Subcutaneous preadipocyte (primary cell): ENCODE measurements around the gene ARRDC5. TPM values are rescaled to one million over a fixed set of nuclear protein-coding genes. Genes with fewer than 3 reads are reported as not detected.

ENCODE experiments used
- small RNA-seq: library from RNA; depleted of rRNA; stranded (forward); fragments of <200 nt; gene quantifications from one replicate; pipeline ENCODE3, GENCODE V24; 2012
- total RNA-seq: library from RNA; depleted of rRNA; stranded (reverse); fragments of >200 nt; gene quantifications from 2 replicates; pipeline ENCODE4 v1.2.3, GENCODE V29; 2012

Gene ARRDC5
- total RNA-seq: not detected in 2 replicates

DNA sequence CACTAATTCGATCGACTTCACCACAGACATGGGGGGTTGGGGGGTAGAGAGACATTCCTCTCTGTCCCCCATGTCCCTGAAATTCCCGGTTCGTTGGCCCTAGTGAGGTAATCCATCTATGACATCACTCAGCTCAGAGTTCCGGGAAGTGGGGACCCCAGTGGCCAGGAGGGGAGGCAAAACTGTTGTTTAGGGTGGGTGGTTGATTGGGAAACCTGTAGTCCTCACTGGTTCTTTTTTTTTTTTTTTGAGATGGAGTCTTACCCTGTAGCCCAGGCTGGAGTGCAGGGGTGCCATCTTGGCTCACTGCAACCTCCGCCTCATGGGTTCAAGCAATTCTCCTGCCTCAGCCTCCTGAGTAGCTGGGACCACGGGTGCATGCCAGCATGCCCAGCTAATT is at the start of gene ARRDC5:
TSS of gene ARRDC5 (minus strand) at position 101 of the 400 bp plus-strand sequence. CDS start at position 30, 71 bp downstream.

DNA sequence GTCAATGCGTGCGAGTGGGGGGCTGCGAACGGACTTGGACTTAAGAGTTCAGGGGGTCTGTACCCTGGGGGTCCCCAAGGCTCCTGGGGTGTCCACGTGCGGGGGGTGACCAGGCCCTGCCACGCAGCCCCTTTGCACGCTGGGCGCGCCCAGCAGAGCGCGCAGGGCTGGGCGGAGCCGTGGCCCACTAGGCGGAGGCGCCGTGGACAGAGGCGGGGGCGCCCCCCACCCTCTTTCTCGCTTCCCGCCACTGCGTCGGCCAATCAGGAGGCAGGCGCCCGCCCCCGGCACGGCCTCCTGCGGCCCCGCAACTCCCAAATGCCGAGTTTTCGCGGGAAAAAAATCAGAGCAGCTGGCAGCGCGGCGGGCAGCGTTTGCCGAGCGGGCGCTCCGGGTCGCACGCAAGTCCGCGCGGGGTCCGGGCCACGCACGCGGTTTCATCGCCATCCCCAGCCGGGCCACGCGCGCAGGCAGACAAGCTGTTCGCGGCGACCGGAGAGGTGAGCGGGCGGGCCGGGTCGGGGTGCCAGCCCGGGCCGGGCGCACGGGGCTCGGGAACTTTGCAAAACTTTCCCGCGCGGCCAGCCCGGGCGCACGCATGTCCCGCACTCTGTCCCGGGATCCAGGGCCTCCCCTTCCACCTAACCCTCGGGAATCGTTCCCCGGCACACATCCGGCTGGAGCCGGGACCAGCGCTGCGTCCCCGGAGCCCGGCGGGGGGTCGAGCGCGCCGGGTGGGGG is 6.6 kb upstream of the ARRDC5 start, which contains the start of gene UHRF1:
TSS of gene UHRF1 (plus strand) at position 346 of the 741 bp plus-strand sequence. CDS start 1,385 bp downstream, outside the sequence.

DNA sequence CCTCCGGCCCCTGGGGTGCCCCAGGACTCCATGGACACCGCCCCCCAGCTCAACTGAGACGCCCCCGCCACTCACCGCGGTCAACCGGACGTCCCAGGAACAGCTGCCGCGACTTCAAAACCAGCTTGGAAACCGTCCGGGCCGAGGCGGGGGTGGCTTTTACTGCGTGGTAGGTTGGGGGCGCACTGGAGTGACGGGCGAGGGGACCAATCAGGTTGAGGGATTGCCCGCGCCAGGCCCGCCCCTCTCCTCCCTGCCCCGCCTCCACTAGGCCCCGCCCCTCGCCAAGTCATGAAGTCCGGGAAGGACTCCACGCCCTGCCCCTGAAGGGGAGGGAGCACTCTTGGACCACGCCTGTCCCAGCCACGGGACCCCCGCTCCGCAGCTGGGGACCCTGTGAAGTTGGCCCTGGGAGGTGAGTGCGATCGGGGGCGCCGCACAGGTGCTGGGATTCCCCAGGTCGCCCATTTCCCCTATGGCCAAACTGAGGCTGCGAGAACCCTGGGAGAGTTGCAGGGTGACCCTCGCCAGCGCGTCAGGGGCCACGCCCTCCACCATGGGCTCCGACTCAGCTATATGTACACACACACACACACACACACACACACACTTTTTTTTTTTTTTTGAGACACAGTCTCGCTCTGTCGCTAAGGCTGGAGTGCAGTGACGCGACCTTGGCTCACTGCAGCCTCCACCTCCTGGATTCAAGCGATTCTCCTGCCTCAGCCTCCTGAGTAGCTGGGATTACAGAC is 35.0 kb downstream of the ARRDC5 start, which contains the start of gene PLIN3:
TSS of gene PLIN3 (minus strand) at position 134 of the 752 bp plus-strand sequence. CDS start 6,273 bp downstream, outside the sequence.

Small RNA genes within 50 kb of the gene (small RNA-seq; reads per million reads assigned to genes)
- 0.11 reads per million for gene MIR4747

Other genes with a start within 250 kb of the ARRDC5 start
- 160 and 191 TPM in 2 replicates for gene MYDGF, start 232.6 kb downstream of the ARRDC5 start, total RNA-seq
- gene DPP9, start 179.1 kb downstream of the ARRDC5 start, total RNA-seq: 44.8 and 58.6 TPM in 2 replicates
- 9.2 and 13.9 TPM in 2 replicates for gene FEM1A, start 111.2 kb downstream of the ARRDC5 start, total RNA-seq
- gene TICAM1, start 71.2 kb downstream of the ARRDC5 start, total RNA-seq: 3.7 and 4.3 TPM in 2 replicates
- gene PLIN3, start 35.2 kb downstream of the ARRDC5 start, total RNA-seq: 287 and 391 TPM in 2 replicates
- gene UHRF1, start 6.6 kb upstream of the ARRDC5 start, total RNA-seq: 26.5 and 51.8 TPM in 2 replicates
- 13.6 and 17.0 TPM in 2 replicates for gene KDM4B, start 66.2 kb upstream of the ARRDC5 start, total RNA-seq